Neural cell (in vitro differentiated cells): ENCODE measurements around the gene MASP2.

Experiments used
- CTCF ChIP-seq: fragments of 450-650 bp; IDR thresholded peaks from 2 replicates; pipeline ENCODE4 v1.5.1; 2014; ENCODE audit warnings: antibody characterized with exemption, mild to moderate bottlenecking, moderate library complexity; ENCODE audit not compliant: poor library complexity, severe bottlenecking
- EP300 ChIP-seq: fragments of 450-650 bp; conservative IDR thresholded peaks from 2 replicates; pipeline ENCODE4 v1.6.1; 2014; ENCODE audit warnings: antibody characterized with exemption, mild to moderate bottlenecking, moderate library complexity; ENCODE audit not compliant: poor library complexity, severe bottlenecking
- EZH2 ChIP-seq: fragments of 200-600, 300-800 bp; shearing (Covaris generic), sonication (generic); IDR thresholded peaks from 2 replicates; pipeline ENCODE4 v1.6.1; 2014; ENCODE audit warnings: antibody characterized with exemption, low read length, borderline replicate concordance, mild to moderate bottlenecking; ENCODE audit not compliant: insufficient read depth, poor library complexity, severe bottlenecking
- POLR2AphosphoS5 ChIP-seq: IDR thresholded peaks from 2 replicates; pipeline ENCODE4 v1.6.1; 2012
- RAD21 ChIP-seq: fragments of 450-650 bp; conservative IDR thresholded peaks from 2 replicates; pipeline ENCODE4 v1.6.1; 2014; ENCODE audit warnings: antibody characterized with exemption, mild to moderate bottlenecking, moderate library complexity
- REST ChIP-seq: IDR thresholded peaks from 2 replicates; pipeline ENCODE4 v1.6.1; 2012; ENCODE audit warnings: borderline replicate concordance
- SMC3 ChIP-seq: fragments of 450-650 bp; conservative IDR thresholded peaks from 2 replicates; pipeline ENCODE4 v1.6.1; 2014; ENCODE audit warnings: antibody characterized with exemption, mild to moderate bottlenecking, moderate library complexity; ENCODE audit not compliant: poor library complexity
- TAF1 ChIP-seq: IDR thresholded peaks from 2 replicates; pipeline ENCODE4 v1.6.1; 2012; ENCODE audit warnings: low read depth

GRCh38 chr1:11059968-11060830 is 13.2 kb upstream of the MASP2 start, which contains the start of gene SRM:
- peak; percentile 69 for TF ChIP-seq SMC3
- peak; percentile 75 for TF ChIP-seq CTCF
- no peak for TF ChIP-seq POLR2AphosphoS5
- TF ChIP-seq TAF1, result no peak
- no peak for TF ChIP-seq REST
- TF ChIP-seq EP300, result peak; percentile 21
- peak; percentile 56 for TF ChIP-seq RAD21
- no peak for TF ChIP-seq EZH2
